Measurements from ENCODE around the gene PTGES3.
A peak's percentile ranks its signal among the peaks of the same experiment; 100 is the strongest.
"Not testable (repeated sequence)": the region's sequence is repeated elsewhere in the genome, so short reads cannot be mapped to it uniquely, and the experiment has no call there.

PTGES3 gene

DNA sequence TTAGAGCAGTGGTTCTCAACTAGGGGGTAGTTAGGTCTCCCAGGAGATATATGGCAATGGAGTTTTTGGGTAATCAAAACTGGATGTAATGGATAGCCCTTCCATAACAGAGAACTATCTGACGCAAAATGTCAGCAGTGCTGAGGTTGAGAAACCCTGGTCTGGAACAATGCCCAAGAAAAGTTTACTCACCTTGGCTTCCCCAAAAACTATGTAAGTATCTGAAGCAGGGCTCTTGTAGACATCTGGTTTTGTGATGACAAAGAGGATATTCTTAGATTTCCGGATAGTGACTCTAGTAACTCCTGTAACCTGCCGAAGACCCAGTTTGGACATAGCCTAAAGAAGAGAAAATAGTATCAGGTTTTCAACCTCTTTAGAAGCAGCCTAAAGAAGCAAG is 25.3 kb upstream of the PTGES3 start:
- H3K4me1 ChIP-seq (ENCODE audit: control insufficient read depth, insufficient read depth, low read length), result no peaks in the 10 kb centered on the region
- H3K9me3 ChIP-seq (ENCODE audit: control insufficient read depth, insufficient read depth, low read depth, low read length), result no peaks in the 10 kb centered on the region
- H3K27ac ChIP-seq (ENCODE audit: extremely low read depth, low read depth, low read length), result no peak overlapping the region
- ChIA-PET POLR2A (no interaction called here), CTCF (interaction anchor here (0.6 kb wide), 1 partner anchor 398 kb away, joined by 4 read pairs; no protein-coding TSS in a partner anchor)
- peaks cover 33 to 61% of the 10 kb centered on the region in 2 experiments for H3K36me3 ChIP-seq (ENCODE audit: control insufficient read depth in 2 of 2, insufficient read depth in 1 of 2, low read length in 2 of 2)
- no peak for TF ChIP-seq PRDM1 (tag by site-specific recombination; IDR thresholded peaks at IDR 0.05)
- no peak overlapping the region for H3K4me3 ChIP-seq (ENCODE audit: low read depth, low read length)

DNA sequence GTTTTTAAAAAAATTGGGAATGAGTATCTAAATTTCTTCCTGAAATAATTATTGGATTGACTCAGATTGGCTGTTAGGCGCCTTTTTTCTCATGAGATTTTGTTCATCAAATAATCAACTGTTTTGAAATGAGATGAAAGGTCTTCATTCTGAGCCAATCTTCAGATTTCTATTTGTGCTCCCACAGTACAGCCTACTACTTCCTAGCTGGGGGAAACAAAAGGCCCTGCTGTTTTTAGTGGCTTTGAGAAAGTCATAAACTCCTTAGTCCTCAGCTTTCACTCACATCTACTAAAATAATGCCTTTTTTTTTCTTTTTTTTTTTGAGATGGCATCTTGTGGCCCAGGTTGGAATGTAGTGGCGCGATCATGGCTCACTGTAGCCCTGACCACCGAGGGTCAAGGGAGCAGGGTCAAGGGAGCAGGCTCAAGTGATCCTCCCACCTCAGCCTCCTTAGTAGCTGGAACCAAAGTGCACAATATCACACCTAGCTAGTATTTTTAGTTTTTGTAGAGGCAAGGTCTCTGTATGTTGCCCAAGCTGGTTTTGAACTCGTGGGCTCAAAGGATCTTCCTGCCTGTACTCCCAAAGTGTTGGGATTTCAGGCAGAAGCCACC is 21.8 kb upstream of the PTGES3 start:
- H3K36me3 ChIP-seq (ENCODE audit: control insufficient read depth in 2 of 2, insufficient read depth in 1 of 2, low read length in 2 of 2), result peaks cover 26 to 38% of the 10 kb centered on the region in 2 experiments
- no peak for TF ChIP-seq HOXC10 (CRISPR knock-in tag; IDR thresholded peaks at IDR 0.05)
- TF ChIP-seq GFI1B (tag by site-specific recombination; IDR thresholded peaks at IDR 0.05), result no peak
- TF ChIP-seq ZNF302 (tag by site-specific recombination; IDR thresholded peaks at IDR 0.05; ENCODE audit: low read depth), result no peak
- 0 out of 2 replicates have a peak, but pooled peaks have one; percentile 25 for TF ChIP-seq ZNF600 (tag by site-specific recombination; IDR thresholded peaks at IDR 0.05)
- no peak for TF ChIP-seq ZBTB21 (tag by site-specific recombination; IDR thresholded peaks at IDR 0.05)
- no peak for TF ChIP-seq ZNF37A (tag by site-specific recombination; IDR thresholded peaks at IDR 0.05)
- peak; percentile 66 for TF ChIP-seq PRDM1 (tag by site-specific recombination; IDR thresholded peaks at IDR 0.05)
- H3K27ac ChIP-seq (ENCODE audit: extremely low read depth, low read depth, low read length), result no peak overlapping the region
- H3K4me3 ChIP-seq (ENCODE audit: low read depth, low read length), result no peak overlapping the region
- H3K9me3 ChIP-seq (ENCODE audit: control insufficient read depth, insufficient read depth, low read depth, low read length), result no peaks in the 10 kb centered on the region
- ChIA-PET POLR2A (interaction anchor here (0.7 to 2.2 kb wide), 4 partner anchors 9 to 98 kb away, joined by 3 to 25 read pairs (median 6); partner anchors contain the start of genes NACA and PTGES3), CTCF (interaction anchor here (0.6 kb wide), 2 partner anchors 13 to 536 kb away, joined by 4 read pairs; no protein-coding TSS in a partner anchor)
- no peaks in the 10 kb centered on the region for H3K4me1 ChIP-seq (ENCODE audit: control insufficient read depth, insufficient read depth, low read length)

DNA sequence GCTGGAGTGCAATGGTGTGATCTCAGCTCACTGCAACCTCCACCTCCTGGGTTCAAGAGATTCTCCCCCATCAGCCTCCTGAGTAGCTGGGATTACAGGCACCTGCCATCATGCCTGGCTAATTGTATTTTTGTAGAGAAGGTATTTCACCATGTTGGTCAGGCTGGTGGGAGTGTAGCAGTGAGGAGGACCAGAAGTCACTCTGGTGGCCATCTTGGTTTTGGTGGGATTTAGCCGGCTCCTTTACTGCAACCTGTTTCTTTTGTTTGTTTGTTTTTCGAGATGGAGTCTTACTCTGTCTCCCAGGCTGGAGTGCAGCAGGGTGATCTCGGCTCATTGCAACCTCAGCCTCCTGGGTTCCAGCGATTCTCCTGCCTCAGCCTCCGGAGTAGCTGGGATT is 16.4 kb upstream of the PTGES3 start:
- H3K27ac ChIP-seq (ENCODE audit: extremely low read depth, low read depth, low read length); CTCF ChIA-PET; H3K36me3 ChIP-seq (ENCODE audit: control insufficient read depth in 2 of 2, insufficient read depth in 1 of 2, low read length in 2 of 2); H3K4me3 ChIP-seq (ENCODE audit: low read depth, low read length); H3K4me1 ChIP-seq (ENCODE audit: control insufficient read depth, insufficient read depth, low read length); H3K9me3 ChIP-seq (ENCODE audit: control insufficient read depth, insufficient read depth, low read depth, low read length): not testable (repeated sequence)
- TF ChIP-seq OSR2 (tag by site-specific recombination; IDR thresholded peaks at IDR 0.05) (peak; percentile 29; the same call in 1 of the 2 replicates), SCRT2 (tag by site-specific recombination; IDR thresholded peaks at IDR 0.05) (0 out of 2 replicates have a peak, but pooled peaks have one; percentile 14), ZNF335 (tag by site-specific recombination; conservative IDR thresholded peaks at IDR 0.05) (peak; percentile 39; the same call in 1 of the 2 replicates)
- POLR2A ChIA-PET, result interaction anchor here (1.0 to 2.1 kb wide), 2 partner anchors 10 to 16 kb away, joined by 3 to 7 read pairs; partner anchors contain the start of gene PTGES3

DNA sequence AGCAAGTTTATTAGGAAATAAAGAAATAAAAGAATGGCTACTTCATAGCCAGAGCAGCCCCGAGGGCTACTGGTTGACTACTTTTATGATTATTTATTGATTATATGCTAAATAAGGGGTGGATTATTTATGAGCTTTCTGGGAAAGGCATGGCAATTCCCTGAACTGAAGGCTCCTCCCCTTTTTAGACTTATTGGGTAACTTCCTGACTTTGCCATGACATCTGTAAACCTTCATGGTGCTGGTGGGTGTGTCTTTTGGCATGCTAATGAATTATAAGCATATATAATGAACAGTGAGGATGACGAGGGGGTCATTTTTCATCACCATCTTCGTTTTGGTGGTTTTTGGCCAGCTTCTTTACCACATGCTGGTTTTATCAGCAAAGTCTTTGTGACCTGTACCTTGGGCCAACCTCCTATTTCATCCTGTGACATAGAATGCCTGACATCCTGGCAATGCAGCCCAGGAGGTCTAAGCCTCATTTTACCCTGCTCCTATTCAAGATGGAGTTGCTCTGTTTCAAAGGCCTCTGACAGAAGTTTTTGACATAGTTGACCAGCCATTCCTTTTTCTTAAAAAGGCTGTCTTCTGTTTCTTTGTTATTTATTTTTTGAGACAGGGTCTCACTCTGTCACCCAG is 11.1 kb upstream of the PTGES3 start:
- no peaks in the 10 kb centered on the region for H3K36me3 ChIP-seq (ENCODE audit: control insufficient read depth in 2 of 2, insufficient read depth in 1 of 2, low read length in 2 of 2)
- no peak overlapping the region for H3K4me3 ChIP-seq (ENCODE audit: low read depth, low read length)
- no peak overlapping the region for H3K27ac ChIP-seq (ENCODE audit: extremely low read depth, low read depth, low read length)
- TF ChIP-seq ZNF248 (tag by site-specific recombination; IDR thresholded peaks at IDR 0.05) (no peak), KLF10 (tag by site-specific recombination; IDR thresholded peaks at IDR 0.05) (peak; percentile 42; the same call in 1 of the 2 replicates), SALL2 (tag by site-specific recombination; IDR thresholded peaks at IDR 0.05; ENCODE audit: borderline replicate concordance) (no peak)
- CTCF ChIA-PET, result no interaction called here
- POLR2A ChIA-PET, result interaction anchor here (1.8 kb wide), 1 partner anchor 11 kb away, joined by 13 read pairs; the partner anchor contains the start of gene PTGES3
- no peaks in the 10 kb centered on the region for H3K9me3 ChIP-seq (ENCODE audit: control insufficient read depth, insufficient read depth, low read depth, low read length)
- H3K4me1 ChIP-seq (ENCODE audit: control insufficient read depth, insufficient read depth, low read length), result peaks cover 2% of the 10 kb centered on the region; the same call in 1 of the 2 replicates
